GDM1 (cell line): Measurements from ENCODE around the gene FRMD4B.
"Not testable (repeated sequence)": the region's sequence is repeated elsewhere in the genome, so short reads cannot be mapped to it uniquely, and the experiment has no call there.

Experiments
- DNase-seq: peaks from one replicate; lab custom pipeline; 2025; lab: John Stamatoyannopoulos, UW

The FRMD4B gene

GRCh38 chr3:69240651-69241568 lies 145.0 kb downstream of the FRMD4B start:
- DNase-seq, result no peak

GRCh38 chr3:69239063-69239462 lies 146.8 kb downstream of the FRMD4B start:
- no peak for DNase-seq

DNA sequence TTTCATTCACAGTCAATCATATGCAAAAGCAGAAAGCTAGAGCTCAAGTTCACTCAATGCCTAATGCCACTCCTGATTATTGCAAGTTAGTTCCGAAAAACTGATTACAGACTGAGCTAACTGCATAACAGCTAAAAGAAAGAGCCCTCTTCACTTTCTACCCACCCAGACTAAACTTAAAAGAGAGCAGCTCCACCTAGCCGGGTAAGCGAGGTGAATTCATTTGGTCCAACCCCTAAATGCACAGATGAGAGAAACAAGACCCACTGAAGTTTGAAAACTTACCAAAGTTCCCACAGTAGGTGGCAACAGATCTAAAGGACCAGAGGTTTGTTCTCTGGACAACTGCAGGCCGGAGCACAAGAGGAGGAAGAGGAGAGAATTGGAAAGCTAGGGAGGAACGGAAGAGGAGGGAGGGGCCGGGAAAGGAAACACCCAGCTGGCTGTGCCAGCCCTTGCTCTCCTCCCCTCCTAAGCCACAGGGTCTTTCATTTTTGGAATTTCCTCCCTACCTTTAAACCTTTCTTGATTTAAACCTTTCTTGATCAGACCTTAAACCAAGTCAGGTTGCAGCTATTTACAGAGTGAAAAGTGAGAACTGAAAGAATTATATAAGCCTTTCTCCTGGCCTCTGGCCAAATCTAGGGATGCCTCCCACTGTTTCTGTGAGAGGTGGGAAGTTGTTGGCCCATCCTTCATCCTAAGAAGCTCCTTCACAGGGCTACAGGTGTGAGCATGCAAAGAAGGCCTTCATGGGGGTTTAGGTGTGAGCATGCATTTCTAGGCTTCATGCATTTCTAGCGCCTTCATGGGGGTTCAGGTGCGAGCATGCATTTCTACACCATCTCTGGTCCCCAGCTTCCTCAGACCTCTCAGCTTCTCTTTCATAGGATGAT lies 148.8 kb downstream of the FRMD4B start:
- no peak for DNase-seq

DNA sequence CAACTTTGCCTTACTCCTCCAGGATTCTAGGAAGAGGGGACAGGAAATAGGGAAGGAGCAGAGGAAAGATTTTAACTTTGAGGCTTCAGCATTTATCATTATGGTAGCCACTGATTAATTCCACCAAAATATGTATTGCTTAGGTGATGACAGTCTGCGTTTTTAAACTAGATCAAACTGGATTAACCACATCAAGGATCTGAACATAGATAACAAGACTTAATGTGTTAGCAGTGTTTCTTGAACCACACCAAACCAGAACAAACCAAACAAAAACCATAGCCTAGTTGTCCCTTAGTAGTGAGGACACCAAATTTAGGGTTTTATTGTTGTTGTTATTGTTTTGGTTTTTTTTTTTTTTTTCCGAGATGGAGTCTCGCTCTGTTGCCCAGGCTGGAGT lies 150.0 kb downstream of the FRMD4B start:
- DNase-seq, result no peak

- DNase-seq, result not testable (repeated sequence)
Observed at GRCh38 chr3:69235227-69235626, 150.7 kb downstream of the FRMD4B start.

- no peak for DNase-seq
Observed at GRCh38 chr3:69232482-69232881, 153.4 kb downstream of the FRMD4B start.

DNA sequence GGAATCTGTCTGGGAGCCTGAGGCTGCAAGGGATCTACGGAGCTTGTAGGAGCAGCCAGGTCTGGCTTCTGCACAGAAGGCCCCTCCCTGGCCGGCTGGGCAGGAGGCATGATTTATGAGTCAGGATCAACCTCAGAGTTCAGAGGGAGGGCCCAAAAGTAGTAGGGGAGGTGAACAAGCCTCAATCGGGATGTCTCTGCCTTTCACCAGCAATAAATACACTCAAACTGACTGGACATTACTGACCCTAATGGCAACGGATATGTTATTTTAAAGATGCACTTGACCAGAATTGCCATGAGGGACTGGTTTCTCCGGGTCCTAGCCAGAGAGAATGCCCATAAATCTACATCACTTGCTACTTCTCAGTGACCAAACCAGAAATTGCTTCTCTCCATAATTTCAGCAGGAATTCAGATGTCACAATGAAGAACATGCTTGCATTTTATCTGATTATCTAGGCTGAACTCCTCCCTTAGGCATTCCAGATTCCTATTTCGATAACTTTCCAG lies 153.9 kb downstream of the FRMD4B start:
- no peak for DNase-seq

DNA sequence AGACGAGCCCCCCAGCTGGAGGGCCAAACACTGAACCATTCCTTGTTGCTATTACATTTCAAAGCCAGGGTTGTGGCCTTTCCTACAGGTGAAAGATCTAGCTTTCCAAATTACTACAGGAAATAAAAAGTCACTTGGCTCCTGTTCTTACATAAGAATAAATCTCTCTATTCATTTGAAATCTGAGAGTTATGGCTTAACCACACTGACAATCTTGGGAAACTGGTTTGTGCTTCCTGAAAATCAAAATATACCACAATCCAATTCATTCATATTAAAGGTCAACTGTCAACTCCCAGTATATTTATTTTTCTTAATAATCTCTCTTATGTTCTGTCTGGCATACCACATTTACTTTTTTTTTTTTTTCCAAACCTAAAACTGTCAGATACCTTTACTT lies 159.8 kb downstream of the FRMD4B start:
- DNase-seq, result no peak

- DNase-seq, result no peak
Observed at GRCh38 chr3:69219101-69219708, 166.7 kb downstream of the FRMD4B start.

DNA sequence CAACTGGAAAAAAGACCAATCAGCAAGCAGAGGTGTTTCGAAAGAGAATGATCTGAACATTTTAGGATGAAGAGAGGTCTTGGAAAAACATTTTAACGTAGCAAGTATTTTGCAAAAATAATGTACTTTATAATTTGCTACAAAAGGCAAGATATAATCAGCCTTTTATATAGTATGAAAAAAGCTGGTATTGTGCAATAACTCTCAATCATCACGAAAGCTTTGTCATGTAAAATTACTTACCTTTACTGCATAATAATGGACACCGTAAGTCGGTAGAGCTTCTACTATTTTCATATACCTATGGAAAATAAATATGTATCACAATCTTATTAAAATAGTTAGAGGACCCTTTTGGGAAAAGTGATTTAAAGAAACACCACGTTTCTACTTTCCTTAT lies 167.8 kb downstream of the FRMD4B start:
- DNase-seq, result no peak

DNA sequence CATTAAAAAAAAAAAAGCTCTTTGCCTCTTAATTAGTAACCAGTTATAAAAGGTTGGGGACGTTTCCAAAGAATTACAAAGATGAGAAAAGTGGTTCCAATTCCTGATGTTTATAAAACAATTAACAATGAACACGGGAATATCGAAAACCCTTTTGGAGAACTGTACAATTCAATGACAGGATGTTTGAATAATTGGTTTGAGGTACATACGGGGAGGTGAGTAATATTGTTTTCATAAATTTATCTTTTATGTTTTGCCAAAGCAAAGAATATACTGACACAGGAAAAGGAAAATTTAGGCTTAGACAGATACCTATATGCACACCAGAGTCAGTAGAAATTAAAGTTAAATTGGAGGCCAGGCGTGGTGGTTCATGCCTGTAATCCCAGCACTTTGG lies 168.9 kb downstream of the FRMD4B start:
- no peak for DNase-seq

DNA sequence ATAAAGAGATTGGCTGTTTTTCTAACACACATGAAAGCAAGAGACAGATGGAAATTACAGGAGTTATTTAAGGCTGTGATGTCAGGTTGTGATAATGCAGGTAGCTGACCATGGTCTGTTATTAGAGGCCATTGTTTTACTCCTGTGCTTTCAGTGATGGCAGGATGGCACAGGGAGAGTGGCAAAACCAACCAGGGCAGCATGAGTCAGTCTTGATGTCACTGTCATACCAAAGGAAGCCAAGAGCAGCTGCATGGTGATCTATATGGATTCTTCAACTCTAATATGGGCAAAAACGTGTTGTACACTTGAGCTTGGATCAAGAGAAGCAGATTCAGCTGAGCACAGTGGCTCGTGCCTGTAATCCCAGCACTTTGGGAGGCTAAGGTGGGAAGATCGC lies 171.6 kb downstream of the FRMD4B start:
- DNase-seq, result no peak

- no peak for DNase-seq
Observed at GRCh38 chr3:69212411-69213160, 173.3 kb downstream of the FRMD4B start.

- no peak for DNase-seq
Observed at GRCh38 chr3:69210068-69210730, 175.7 kb downstream of the FRMD4B start.

DNA sequence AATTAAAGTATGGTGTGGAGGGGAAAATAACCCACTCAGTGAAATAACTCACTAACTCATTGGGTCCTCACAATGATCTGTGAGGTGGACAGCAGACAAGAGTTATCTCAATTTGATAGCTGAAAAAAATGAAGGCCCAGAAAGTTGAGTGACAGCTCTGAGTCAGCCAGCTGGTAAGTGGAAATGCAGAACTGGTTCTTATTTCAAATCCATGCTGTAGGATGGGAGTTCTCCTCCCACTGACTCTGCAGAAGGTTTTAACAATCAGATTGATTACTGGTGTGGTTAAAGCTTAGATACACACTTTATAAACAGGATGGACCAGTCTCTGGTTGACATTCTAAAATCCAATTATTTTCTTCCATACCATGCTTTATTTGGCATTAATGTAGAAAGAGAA lies 176.5 kb downstream of the FRMD4B start:
- no peak for DNase-seq

DNA sequence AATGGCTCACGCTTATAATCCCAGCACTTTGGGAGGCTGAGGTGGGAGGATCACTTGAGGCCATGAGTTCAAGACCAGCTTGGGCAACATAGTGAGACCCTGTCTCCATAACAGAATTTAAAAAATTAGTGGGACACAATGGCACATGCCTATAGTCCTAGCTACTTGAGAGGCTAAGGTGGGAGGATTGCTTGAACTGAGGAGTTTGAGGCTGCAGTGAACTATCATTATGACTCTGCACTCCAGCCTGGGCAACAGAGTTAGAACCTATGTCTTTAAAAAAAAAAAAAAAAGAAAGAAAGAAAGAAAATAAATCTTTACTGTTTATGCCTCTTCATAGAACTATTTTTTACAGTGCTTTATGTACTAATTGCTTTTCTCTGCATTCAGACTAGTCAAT lies 178.9 kb downstream of the FRMD4B start:
- no peak for DNase-seq

GRCh38 chr3:69205385-69205784 lies 180.5 kb downstream of the FRMD4B start:
- DNase-seq, result no peak

GRCh38 chr3:69204315-69204957 lies 181.5 kb downstream of the FRMD4B start:
- no peak for DNase-seq

GRCh38 chr3:69203631-69204314 lies 182.1 kb downstream of the FRMD4B start:
- DNase-seq, result no peak

DNA sequence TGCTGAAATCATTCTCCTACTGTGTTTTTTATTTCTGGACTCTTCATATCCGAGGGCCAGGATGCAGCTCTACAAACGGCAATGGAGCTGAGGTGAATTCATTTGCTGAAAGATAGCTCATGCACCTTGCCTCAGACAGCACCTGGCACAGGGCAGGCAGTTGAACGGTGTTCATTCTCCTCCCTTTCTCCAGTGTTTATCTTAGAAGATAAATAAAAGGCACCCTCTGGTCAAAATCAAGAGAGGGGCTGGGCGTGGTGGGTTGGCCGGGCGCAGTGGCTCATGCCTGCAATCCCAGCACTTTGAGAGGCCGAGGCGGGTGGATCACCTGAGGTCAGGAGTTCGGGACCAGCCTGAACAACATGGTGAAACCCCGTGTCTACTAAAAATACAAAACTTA lies 184.2 kb downstream of the FRMD4B start:
- no peak for DNase-seq
